ENCODE measurements around the gene RAP1GAP2.

GRCh38 chr17:2750721-2751120 is 45.5 kb upstream of the RAP1GAP2 start:
- TF ChIP-seq CTCF (IDR thresholded peaks at IDR 0.05; ENCODE audit: insufficient read depth, low read depth, low read length) (no peak), EZH2 (IDR thresholded peaks at IDR 0.05; ENCODE audit: insufficient read depth, low read length) (no peak)
